H9 (cell line): ENCODE results near the gene LIMS2. TPM values are rescaled to one million over a fixed set of nuclear protein-coding genes. Genes with fewer than 3 reads are reported as not detected.

ENCODE experiments used
- DNase-seq: peaks from one replicate; pipeline ENCODE4 v3.0.0-alpha.2; 2017
- H2AFZ ChIP-seq: one replicate; pipeline ENCODE4 v1.6.1; 2013; ENCODE audit warnings: mild to moderate bottlenecking, low read length, control low read depth, moderate library complexity
- H2AK5ac ChIP-seq: 2 replicates; pipeline ENCODE4 v1.6.1; 2013; ENCODE audit warnings: low read length, control low read depth, mixed read lengths; ENCODE audit not compliant: insufficient read length
- H2BK120ac ChIP-seq: one replicate; pipeline ENCODE4 v1.6.1; 2013; ENCODE audit warnings: low read depth, mild to moderate bottlenecking, low read length, control low read depth, inconsistent platforms; ENCODE audit not compliant: poor library complexity, severe bottlenecking
- H2BK12ac ChIP-seq: 2 replicates; pipeline ENCODE4 v1.6.1; 2013; ENCODE audit warnings: low read length, control low read depth, mixed read lengths, low read depth; ENCODE audit not compliant: insufficient read length
- H2BK15ac ChIP-seq: 2 replicates; pipeline ENCODE4 v1.6.1; 2013; ENCODE audit warnings: low read depth, low read length, control low read depth
- H2BK20ac ChIP-seq: one replicate; pipeline ENCODE4 v1.6.1; 2013; ENCODE audit warnings: low read depth, mild to moderate bottlenecking, low read length, control low read depth, inconsistent platforms; ENCODE audit not compliant: poor library complexity, severe bottlenecking
- H2BK5ac ChIP-seq: 2 replicates; pipeline ENCODE4 v1.6.1; 2013; ENCODE audit warnings: low read length, control low read depth, mixed read lengths; ENCODE audit not compliant: insufficient read length
- H3K14ac ChIP-seq: 2 replicates; pipeline ENCODE4 v1.6.1; 2013; ENCODE audit warnings: low read length, control low read depth; ENCODE audit not compliant: insufficient read depth
- H3K18ac ChIP-seq: 2 replicates; pipeline ENCODE4 v1.6.1; 2013; ENCODE audit warnings: low read depth, mild to moderate bottlenecking, mixed read lengths, low read length, control low read depth; ENCODE audit not compliant: insufficient read length
- H3K23ac ChIP-seq: 2 replicates; pipeline ENCODE4 v1.6.1; 2013; ENCODE audit warnings: low read length, control low read depth, mixed read lengths, low read depth; ENCODE audit not compliant: insufficient read length
- H3K23me2 ChIP-seq: 2 replicates; pipeline ENCODE4 v1.6.1; 2013; ENCODE audit warnings: low read depth, mild to moderate bottlenecking, mixed read lengths, low read length, control low read depth; ENCODE audit not compliant: insufficient read length, poor library complexity, severe bottlenecking
- H3K27ac ChIP-seq: 2 replicates; pipeline ENCODE4 v1.5.1; 2013; ENCODE audit warnings: low read length, control low read depth, mixed read lengths, low read depth; ENCODE audit not compliant: insufficient read length
- H3K27me3 ChIP-seq: 2 replicates; pipeline ENCODE4 v1.6.1; 2013; ENCODE audit warnings: low read length, control low read depth, inconsistent platforms; ENCODE audit not compliant: insufficient read depth
- H3K4ac ChIP-seq: 2 replicates; pipeline ENCODE4 v1.6.1; 2013; ENCODE audit warnings: low read depth, mild to moderate bottlenecking, control low read depth, inconsistent platforms, low read length, moderate library complexity
- H3K4me1 ChIP-seq: 2 replicates; pipeline ENCODE4 v1.6.1; 2013; ENCODE audit warnings: low read length, control low read depth, inconsistent platforms; ENCODE audit not compliant: insufficient read depth
- H3K4me2 ChIP-seq: 2 replicates; pipeline ENCODE4 v1.6.1; 2013; ENCODE audit warnings: low read length, control low read depth, mixed read lengths; ENCODE audit not compliant: insufficient read length, insufficient read depth
- H3K56ac ChIP-seq: 2 replicates; pipeline ENCODE4 v1.6.1; 2013; ENCODE audit warnings: low read depth, mild to moderate bottlenecking, mixed read lengths, low read length, control low read depth; ENCODE audit not compliant: insufficient read length
- H3K79me1 ChIP-seq: 2 replicates; pipeline ENCODE4 v1.6.1; 2013; ENCODE audit warnings: low read depth, mild to moderate bottlenecking, moderate library complexity, low read length, control low read depth, inconsistent platforms; ENCODE audit not compliant: insufficient read depth, poor library complexity, severe bottlenecking
- H3K79me2 ChIP-seq: 2 replicates; pipeline ENCODE4 v1.6.1; 2013; ENCODE audit warnings: low read length, control low read depth, inconsistent platforms; ENCODE audit not compliant: insufficient read depth
- H3K9ac ChIP-seq: 2 replicates; pipeline ENCODE4 v1.6.1; 2013; ENCODE audit warnings: low read length, control low read depth, mixed read lengths; ENCODE audit not compliant: insufficient read length; ENCODE audit errors: extremely low read depth
- H3K9me3 ChIP-seq: one replicate; pipeline ENCODE4 v1.6.1; 2013; ENCODE audit warnings: low read depth, low read length, inconsistent platforms; ENCODE audit not compliant: control insufficient read depth
- H3T11ph ChIP-seq: one replicate; pipeline ENCODE4 v1.6.1; 2013; ENCODE audit warnings: mild to moderate bottlenecking, low read length, control low read depth, inconsistent platforms
- H4K20me1 ChIP-seq: one replicate; pipeline ENCODE4 v1.6.1; 2013; ENCODE audit not compliant: control insufficient read depth, insufficient read length, insufficient read depth
- H4K5ac ChIP-seq: 2 replicates; pipeline ENCODE4 v1.6.1; 2013; ENCODE audit warnings: low read depth, mild to moderate bottlenecking, mixed read lengths, low read length, control low read depth; ENCODE audit not compliant: insufficient read length
- H4K8ac ChIP-seq: replicated peaks from 2 replicates; pipeline ENCODE4 v1.6.1; 2013; ENCODE audit warnings: low read length, control low read depth, mixed read lengths, low read depth; ENCODE audit not compliant: insufficient read length
- H4K91ac ChIP-seq: 2 replicates; pipeline ENCODE4 v1.6.1; 2013; ENCODE audit warnings: low read depth, mild to moderate bottlenecking, moderate library complexity, mixed read lengths, low read length, control low read depth; ENCODE audit not compliant: insufficient read length
- H3K27ac Mint-ChIP-seq, 3 experiments: 2 replicates in 2 of 3; 3 replicates in 1 of 3; pipeline ENCODE4 v1.8.0; 2020 to 2021; ENCODE audit warnings: mixed read lengths in 3 of 3, mild to moderate bottlenecking in 1 of 3, moderate library complexity in 1 of 3
- H3K27me3 Mint-ChIP-seq: 2 replicates; pipeline ENCODE4 v1.8.0; 2021; ENCODE audit warnings: low read depth, mild to moderate bottlenecking, moderate library complexity, mixed read lengths
- H3K36me3 Mint-ChIP-seq, 3 experiments: 2 replicates in 2 of 3; 3 replicates in 1 of 3; pipeline ENCODE4 v1.8.0; 2020 to 2021; ENCODE audit warnings: low read depth in 3 of 3, mixed read lengths in 3 of 3; ENCODE audit not compliant: insufficient read depth in 1 of 3
- H3K4me1 Mint-ChIP-seq, 2 experiments: 2 replicates each; pipeline ENCODE4 v1.8.0; 2020; ENCODE audit warnings: mixed read lengths in 2 of 2
- H3K4me3 Mint-ChIP-seq, 2 experiments: 2 replicates in 1 of 2; 3 replicates in 1 of 2; pipeline ENCODE4 v1.8.0; 2020 to 2021; ENCODE audit warnings: mild to moderate bottlenecking in 2 of 2, mixed read lengths in 2 of 2, moderate library complexity in 1 of 2
- H3K9me3 Mint-ChIP-seq, 2 experiments: 2 replicates in 1 of 2; 3 replicates in 1 of 2; pipeline ENCODE4 v1.8.0; 2020; ENCODE audit warnings: mild to moderate bottlenecking in 2 of 2, mixed read lengths in 2 of 2, moderate library complexity in 1 of 2
- WGBS: extraction: QIAGEN DNeasy Blood & Tissue Kit; methylation state at CpG from one replicate; pipeline ENCODE4 v1.1.7; 2013; ENCODE audit warnings: missing lambda C conversion rate, low lambda C conversion rate, mixed read lengths; ENCODE audit not compliant: insufficient read length; ENCODE audit errors: extremely low coverage; 5-methylcytosine and 5-hydroxymethylcytosine counted together
- total RNA-seq: library from RNA; stranded (reverse); gene quantifications from 2 replicates; pipeline ENCODE4 v1.2.1, GENCODE V29; 2021
- TF ChIP-seq, protein P1 (sequence below): fragments of 200-600 bp; sonication (generic); conservative IDR thresholded peaks from 3 replicates; pipeline ENCODE4 v1.8.0; 2021; ENCODE audit warnings: antibody characterized with exemption, mild to moderate bottlenecking

The LIMS2 gene
- total RNA-seq, 1 experiment from 2014 or later, result 5.9 TPM

- Histone ChIP-seq H3K23me2 (peaks cover 4% of the 10 kb centered on the region), H3K4me2 (no peak overlapping the region), H3K14ac (no peak overlapping the region), H3K4me1 (no peaks in the 10 kb centered on the region), H2BK12ac (no peak overlapping the region), H4K8ac (no peak overlapping the region), H3K27me3 (no peaks in the 10 kb centered on the region), H4K20me1 (no peaks in the 10 kb centered on the region), H3K27ac (no peak overlapping the region), H3T11ph (no peak overlapping the region), H3K56ac (no peak overlapping the region), H2BK20ac (no peak overlapping the region), H2AFZ (no peak overlapping the region), H3K23ac (no peak overlapping the region), H2BK15ac (no peak overlapping the region), H3K79me2 (no peaks in the 10 kb centered on the region), H2AK5ac (no peak overlapping the region), H3K79me1 (no peaks in the 10 kb centered on the region), H3K4ac (no peak overlapping the region), H3K9me3 (no peaks in the 10 kb centered on the region), H4K5ac (no peak overlapping the region), H2BK120ac (no peak overlapping the region), H4K91ac (no peak overlapping the region), H2BK5ac (no peak overlapping the region), H3K9ac (no peak overlapping the region), H3K18ac (no peak overlapping the region)
- no peaks in the 10 kb centered on the region for H3K36me3 Mint-ChIP-seq
- peaks cover 16 to 27% of the 10 kb centered on the region in 2 experiments for H3K4me1 Mint-ChIP-seq
- H3K27me3 Mint-ChIP-seq, result peaks cover 5% of the 10 kb centered on the region
- TF ChIP-seq, protein P1, sequence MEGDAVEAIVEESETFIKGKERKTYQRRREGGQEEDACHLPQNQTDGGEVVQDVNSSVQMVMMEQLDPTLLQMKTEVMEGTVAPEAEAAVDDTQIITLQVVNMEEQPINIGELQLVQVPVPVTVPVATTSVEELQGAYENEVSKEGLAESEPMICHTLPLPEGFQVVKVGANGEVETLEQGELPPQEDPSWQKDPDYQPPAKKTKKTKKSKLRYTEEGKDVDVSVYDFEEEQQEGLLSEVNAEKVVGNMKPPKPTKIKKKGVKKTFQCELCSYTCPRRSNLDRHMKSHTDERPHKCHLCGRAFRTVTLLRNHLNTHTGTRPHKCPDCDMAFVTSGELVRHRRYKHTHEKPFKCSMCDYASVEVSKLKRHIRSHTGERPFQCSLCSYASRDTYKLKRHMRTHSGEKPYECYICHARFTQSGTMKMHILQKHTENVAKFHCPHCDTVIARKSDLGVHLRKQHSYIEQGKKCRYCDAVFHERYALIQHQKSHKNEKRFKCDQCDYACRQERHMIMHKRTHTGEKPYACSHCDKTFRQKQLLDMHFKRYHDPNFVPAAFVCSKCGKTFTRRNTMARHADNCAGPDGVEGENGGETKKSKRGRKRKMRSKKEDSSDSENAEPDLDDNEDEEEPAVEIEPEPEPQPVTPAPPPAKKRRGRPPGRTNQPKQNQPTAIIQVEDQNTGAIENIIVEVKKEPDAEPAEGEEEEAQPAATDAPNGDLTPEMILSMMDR, result no peak
- H3K9me3 Mint-ChIP-seq, result no peaks in the 10 kb centered on the region
- WGBS, result no CpG with 5 or more reads among the region's 28 CpGs
- no peak overlapping the region for H3K4me3 Mint-ChIP-seq
- no peak for DNase-seq
- H3K27ac Mint-ChIP-seq, result no peak overlapping the region
Measured at GRCh38 chr2:127650785-127651380, 24.4 kb downstream of the LIMS2 start.
